SK-N-SH treated with all-trans-retinoic acid at 6 μM for 48 hours (cell line): Measurements from ENCODE around the gene SNHG17.

Experiments
- ARNTL ChIP-seq: fragments of 450-650 bp; formaldehyde crosslinking; IDR thresholded peaks from 2 replicates; pipeline ENCODE4 v1.5.0; 2020; ENCODE audit warnings: low read depth, mild to moderate bottlenecking, moderate library complexity, borderline replicate concordance
- BACH2 ChIP-seq: fragments of 250-450 bp; sonication (Bioruptor Pico); IDR thresholded peaks from 2 replicates; pipeline ENCODE4 v1.9.0; 2021; ENCODE audit warnings: mild to moderate bottlenecking, borderline replicate concordance
- ESRRG ChIP-seq: fragments of 250-450 bp; sonication (Bioruptor Pico); IDR thresholded peaks from 2 replicates; pipeline ENCODE4 v1.6.1; 2021; ENCODE audit warnings: mild to moderate bottlenecking
- ISL1 ChIP-seq: fragments of 250-450 bp; sonication (Bioruptor Pico); IDR thresholded peaks from 2 replicates; pipeline ENCODE4 v2.1.2; 2022; ENCODE audit warnings: mild to moderate bottlenecking, moderate library complexity
- PATZ1 ChIP-seq: fragments of 250-450 bp; sonication (Bioruptor Pico); IDR thresholded peaks from 2 replicates; pipeline ENCODE4 v1.8.0; 2020; ENCODE audit warnings: mild to moderate bottlenecking, moderate library complexity, borderline replicate concordance
- PPARA ChIP-seq: fragments of 250-450 bp; sonication (Bioruptor Pico); IDR thresholded peaks from 2 replicates; pipeline ENCODE4 v1.5.0; 2020; ENCODE audit warnings: mild to moderate bottlenecking, borderline replicate concordance
- RARB ChIP-seq: fragments of 250-450 bp; sonication (Bioruptor Pico); IDR thresholded peaks from 2 replicates; pipeline ENCODE4 v1.8.0; 2021; ENCODE audit warnings: mild to moderate bottlenecking, moderate library complexity
- ZC3H10 ChIP-seq: fragments of 250-450 bp; sonication (Bioruptor Pico); IDR thresholded peaks from 2 replicates; pipeline ENCODE4 v1.5.1; 2021; ENCODE audit warnings: mild to moderate bottlenecking, moderate library complexity
- ZFP30 ChIP-seq: fragments of 450-650 bp; formaldehyde crosslinking; IDR thresholded peaks from 2 replicates; pipeline ENCODE4 v1.5.0; 2022; ENCODE audit warnings: mild to moderate bottlenecking, moderate library complexity
- ZNF70 ChIP-seq: fragments of 450-650 bp; formaldehyde crosslinking; IDR thresholded peaks from 2 replicates; pipeline ENCODE4 v1.5.0; 2020; ENCODE audit warnings: mild to moderate bottlenecking, moderate library complexity
- TF ChIP-seq, protein P1 (sequence below): fragments of 250-450 bp; sonication (Bioruptor Pico); IDR thresholded peaks from 2 replicates; pipeline ENCODE4 v1.5.1; 2020; ENCODE audit warnings: low read depth, mild to moderate bottlenecking, moderate library complexity

DNA sequence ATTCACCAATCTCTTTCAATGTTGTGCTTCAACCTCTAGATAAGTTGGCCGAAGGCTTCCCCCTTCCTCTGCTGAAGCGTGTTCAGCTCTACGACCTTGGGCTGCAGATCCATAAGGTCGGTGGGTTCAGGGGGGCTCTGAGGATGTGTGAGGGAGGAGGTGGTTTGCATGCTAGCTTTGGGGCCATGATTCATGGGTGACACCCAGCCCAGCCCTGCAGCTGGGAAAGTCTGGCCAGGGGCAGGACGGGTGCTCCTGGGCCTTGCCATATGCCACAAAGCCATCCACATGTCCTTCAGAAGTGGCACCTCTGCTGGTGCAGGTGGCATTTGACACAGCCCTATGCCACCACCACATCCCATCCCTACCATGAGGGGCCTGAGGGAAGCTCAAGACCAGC is 61.2 kb downstream of the SNHG17 start:
- no peak for TF ChIP-seq ZNF70 (CRISPR knock-in tag)
- no peak for TF ChIP-seq PATZ1
- no peak for TF ChIP-seq RARB (CRISPR knock-in tag)
- TF ChIP-seq, protein P1, sequence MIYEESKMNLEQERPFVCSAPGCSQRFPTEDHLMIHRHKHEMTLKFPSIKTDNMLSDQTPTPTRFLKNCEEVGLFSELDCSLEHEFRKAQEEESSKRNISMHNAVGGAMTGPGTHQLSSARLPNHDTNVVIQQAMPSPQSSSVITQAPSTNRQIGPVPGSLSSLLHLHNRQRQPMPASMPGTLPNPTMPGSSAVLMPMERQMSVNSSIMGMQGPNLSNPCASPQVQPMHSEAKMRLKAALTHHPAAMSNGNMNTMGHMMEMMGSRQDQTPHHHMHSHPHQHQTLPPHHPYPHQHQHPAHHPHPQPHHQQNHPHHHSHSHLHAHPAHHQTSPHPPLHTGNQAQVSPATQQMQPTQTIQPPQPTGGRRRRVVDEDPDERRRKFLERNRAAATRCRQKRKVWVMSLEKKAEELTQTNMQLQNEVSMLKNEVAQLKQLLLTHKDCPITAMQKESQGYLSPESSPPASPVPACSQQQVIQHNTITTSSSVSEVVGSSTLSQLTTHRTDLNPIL (CRISPR knock-in tag): no peak
- no peak for TF ChIP-seq ARNTL (CRISPR knock-in tag)
- TF ChIP-seq ESRRG (CRISPR knock-in tag): no peak
- no peak for TF ChIP-seq ISL1 (CRISPR knock-in tag)
- no peak for TF ChIP-seq BACH2 (CRISPR knock-in tag)
- TF ChIP-seq ZFP30 (CRISPR knock-in tag): no peak
- no peak for TF ChIP-seq PPARA (CRISPR knock-in tag)
- no peak for TF ChIP-seq ZC3H10 (CRISPR knock-in tag)
